Lung microvascular endothelial cell (primary cell): ENCODE data around the gene REEP3. TPM values are rescaled to one million over a fixed set of nuclear protein-coding genes. Genes with fewer than 3 reads are reported as not detected.
"Not testable (repeated sequence)": the region's sequence is repeated elsewhere in the genome, so short reads cannot be mapped to it uniquely, and the experiment has no call there.

Experiments used
- DNase-seq, 2 donors: peaks; one replicate each; pipeline versions ENCODE4 v3.0.0 to v3.0.0-alpha.2; 2010; ENCODE audit warnings: low read depth in 2 of 2
- total RNA-seq: library from RNA; depleted of rRNA; stranded (reverse); fragments of >200 nt; gene quantifications from 2 replicates; pipeline ENCODE4 v1.2.1, GENCODE V29; 2014

The REEP3 gene
- total RNA-seq, 1 donor from 2014 or later: 66.1 TPM

DNA sequence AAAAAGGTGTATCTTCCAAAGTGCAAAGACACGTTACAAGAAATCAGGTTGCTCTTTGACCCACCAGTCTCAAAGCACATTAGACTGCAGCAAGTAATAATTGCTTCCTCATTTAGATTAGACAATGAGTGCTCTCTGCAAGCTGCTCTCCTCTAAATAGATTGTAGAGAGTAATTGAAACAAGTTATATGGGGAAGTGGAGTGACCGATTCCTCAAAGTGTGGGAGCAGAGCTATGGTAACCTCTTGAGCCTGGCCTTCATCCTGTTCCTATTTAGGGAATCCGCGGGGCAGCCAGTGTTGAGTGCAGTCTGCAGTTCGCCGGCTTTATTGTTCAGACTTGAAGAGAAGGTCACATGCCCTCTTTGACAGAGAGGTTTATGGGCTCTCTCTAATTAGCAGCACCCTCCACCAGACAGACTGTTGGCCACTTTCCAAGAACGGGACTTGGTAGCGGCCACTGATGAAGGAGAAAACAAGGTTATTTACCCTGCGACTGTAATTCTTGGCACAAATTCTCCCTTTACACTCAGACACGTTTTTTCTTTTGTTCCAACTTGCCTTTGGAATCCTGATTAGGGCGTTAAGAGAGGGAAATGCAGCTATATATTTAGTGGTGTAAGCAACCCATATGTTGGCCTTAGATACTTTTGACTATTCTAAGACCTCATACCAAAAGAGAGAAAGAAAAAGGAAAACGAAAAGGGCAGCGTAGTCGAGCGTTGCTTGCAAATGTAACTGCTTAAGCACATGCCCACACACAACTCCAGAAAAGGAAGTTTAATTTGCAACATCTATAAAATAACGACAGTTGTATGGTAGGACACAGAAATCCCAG is 107.5 kb downstream of the REEP3 start:
- DNase-seq: peak; percentile 57 to 77

DNA sequence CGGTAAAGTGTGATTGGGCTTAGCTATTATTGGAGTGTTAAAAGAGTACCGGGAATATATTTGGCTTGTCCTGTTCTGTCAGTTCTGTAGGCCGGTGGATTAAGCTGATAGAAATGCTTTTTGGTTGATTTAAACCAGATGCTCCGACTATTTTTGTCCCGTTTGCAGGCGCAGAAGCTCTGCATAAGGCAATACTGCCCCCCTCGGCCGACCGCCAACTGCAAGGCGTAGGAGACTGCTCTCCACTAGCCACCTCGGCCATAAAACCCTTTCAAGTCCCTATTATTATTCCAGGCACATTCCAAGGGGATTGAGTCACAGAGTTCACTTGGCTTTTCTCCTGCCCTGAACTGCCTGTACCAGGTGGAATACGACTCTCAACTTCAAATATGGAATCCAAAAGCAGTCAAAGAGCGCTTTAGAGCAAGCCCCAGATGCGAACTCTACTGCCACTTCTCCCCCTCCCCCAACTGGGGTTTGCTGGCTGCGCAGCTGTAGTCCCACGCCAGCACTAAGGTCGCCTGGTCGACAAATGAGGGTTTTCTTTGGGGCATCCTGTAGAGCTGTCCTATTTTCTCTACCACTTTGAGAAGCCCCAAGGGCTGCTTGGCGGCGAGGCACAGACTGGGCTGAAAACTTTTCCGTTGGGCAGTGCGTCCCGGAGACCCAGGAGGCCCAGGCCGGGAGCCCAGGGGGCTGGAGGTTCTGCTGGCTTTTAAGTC is 108.3 kb downstream of the REEP3 start:
- DNase-seq: peak; percentile 95 to 98

DNA sequence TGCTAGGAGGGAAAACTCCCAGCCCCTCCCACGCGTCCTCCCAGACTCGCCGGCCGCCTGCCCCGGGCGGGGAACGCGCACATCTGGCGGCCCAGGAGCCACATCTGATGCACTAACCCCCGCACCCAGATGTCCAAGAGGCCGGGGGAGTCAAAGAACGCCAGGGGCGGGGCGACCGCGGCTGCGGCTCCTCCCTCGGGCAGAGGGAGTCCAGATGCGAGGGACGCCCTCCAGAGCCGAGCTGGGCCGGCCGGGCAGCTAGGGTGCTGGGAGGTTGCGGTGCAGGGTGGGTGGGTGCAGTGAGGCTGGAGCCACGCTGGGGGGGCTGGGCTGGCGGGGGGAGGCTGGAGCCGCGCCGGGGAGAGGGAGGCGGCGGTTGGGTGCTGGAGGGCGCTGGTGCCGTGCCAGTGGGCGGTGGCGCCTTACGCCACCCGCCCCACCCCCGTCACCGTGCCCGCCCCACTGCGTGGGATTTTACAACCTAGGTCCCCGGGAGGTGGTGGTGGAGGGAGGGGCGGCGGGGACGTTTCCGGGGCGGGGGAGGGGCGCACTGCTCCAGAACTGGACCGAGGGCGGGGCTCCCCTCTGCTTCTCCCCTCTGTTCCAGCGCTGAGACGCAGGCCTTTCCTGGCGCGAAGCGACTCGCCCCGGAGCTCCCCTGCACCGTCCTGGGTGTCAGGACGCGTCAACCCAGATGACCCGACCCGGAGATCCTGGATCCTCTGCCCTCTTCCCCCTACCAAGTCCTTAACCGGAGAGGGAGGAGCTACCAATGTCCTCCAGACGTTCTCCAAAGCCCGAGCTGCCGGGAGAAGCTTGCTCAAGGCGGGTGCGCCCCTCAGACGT is 109.1 kb downstream of the REEP3 start:
- peak; percentile 84 to 89 for DNase-seq

DNA sequence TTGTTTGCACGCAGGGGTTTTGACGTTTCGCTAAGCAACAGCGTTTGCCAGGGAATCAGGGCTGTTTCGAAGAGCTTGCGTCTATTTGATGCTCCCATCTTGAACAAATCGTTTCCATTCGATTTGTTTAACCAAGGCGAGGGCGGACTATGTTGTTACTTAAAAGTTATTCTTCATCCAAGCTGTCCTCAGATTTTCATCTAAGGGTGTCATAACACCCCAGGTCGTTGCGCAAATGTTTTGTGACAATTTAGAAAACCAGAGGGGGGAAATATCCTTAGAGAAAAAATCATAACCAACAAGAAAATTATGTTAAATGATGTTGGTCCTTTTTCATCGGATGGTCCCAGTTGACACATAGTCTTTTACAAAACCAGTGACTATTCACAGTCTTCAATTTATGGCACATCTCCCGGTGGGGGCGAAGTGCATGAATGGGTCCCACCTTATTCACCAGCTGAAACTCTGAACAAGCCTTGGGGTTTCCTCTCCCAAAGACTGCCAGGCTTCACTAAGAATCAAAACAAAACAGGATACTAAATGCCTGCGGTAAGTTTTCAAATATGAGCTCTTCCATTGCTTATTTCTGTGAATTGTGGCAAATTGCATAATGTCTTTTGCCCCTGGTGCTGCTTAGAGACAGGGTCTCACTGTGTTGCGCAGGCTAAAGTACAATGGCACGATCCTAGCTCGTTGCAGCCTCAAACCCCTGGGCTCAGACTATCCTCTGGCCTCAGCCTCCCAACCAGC is 109.9 kb downstream of the REEP3 start:
- DNase-seq: peak in 1 of 2 donors; percentile 49

DNA sequence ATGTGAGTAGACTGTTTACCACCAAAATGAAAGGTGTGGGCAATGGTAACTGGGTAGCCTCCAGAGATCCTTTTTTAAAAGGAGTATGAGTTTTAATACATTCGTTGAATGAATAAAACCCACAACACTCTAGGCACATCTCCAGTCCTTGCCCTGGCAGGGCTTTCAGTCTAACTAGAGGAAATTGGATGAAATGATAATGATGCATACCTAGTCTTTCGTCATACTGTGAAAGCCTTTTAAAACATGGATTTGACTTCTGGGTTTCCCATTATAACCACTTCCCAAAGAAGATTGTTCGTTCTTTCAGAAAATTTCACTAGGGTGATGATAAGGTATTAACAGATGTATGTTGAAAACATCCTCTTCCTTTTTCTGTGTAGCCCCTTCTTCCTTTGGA is 110.8 kb downstream of the REEP3 start:
- no peak for DNase-seq

DNA sequence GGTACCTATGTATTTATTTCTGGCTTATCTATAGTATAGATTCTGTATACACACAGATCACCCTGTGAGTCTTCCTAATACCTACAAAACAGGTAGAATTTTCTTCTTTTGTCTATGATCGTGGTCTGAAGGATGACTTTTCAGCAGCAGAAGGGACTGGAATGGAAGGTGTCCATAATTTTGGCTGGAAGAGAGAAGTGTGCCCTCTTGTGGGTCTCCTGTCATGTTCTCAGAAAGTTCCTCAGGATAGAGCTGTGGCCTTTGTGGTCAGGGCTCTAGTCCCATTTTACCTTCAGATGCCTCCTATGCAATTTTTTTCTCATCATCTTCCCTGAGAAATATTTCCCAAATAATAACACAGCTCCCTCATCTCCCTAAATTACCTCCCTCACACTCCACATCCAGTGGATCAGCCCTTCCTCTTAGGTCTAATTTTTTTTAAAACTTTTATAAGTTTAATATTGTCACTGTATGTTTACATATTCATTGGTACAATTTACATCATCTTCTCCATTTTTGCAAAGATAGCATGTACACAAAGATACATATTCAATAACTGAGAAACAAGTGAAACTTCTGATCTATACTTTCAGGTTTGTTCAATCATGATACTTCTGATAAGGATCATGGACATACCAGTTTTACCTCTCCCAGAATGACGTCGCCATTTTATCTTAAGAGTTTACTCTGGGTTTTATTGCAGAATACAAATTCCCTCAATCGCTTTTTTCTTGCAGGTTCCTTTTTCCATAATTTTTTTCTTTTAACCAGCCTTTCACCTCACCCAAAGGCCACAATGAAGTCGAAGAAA is 112.7 kb downstream of the REEP3 start:
- DNase-seq: peak; percentile 67 to 68

DNA sequence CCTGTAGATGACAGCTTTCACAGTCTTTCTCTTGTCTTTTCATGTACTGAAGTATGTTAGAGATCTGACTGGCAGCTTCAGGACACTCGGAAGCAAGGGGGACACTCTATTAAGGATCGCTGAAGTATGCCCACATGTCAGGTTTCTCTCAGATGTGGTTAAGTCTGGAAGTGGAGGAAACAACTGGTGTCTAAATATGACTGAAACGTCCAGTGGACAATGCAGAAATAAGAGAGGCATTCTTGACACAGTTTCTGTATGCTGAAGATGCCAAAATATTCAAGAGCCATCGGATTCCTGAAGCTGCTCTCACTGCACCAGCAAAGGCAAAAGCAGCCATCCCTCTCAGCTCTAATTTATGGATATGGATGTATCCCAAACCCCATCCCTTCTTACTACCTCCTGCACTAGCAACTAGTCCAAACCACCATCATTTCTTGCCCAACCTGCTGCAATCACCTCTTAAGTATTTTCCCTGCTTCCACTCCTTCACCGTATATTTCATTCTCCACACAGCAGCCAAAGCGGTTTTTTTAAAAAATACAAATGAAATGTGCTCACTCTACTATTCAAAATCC is 113.4 kb downstream of the REEP3 start:
- DNase-seq: peak in 1 of 2 donors; percentile 22

DNA sequence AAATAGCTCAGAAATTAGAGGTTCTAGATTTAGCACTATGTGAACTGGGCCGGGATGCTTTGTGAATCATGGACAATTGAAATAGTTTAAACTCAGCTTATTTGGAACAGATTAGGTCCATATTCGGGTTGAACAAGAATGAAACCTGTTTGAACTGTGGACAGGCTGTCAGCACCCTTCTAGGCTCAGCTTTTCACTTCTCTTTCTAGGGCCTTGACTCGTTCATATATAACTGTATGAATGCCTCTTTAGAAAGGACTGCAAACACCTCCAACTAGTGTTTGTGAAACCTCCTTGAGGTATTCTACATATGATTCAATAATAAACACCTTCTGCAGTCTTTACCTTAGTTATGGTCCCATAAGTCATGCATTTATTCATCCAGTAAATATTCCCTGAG is 115.6 kb downstream of the REEP3 start:
- no peak for DNase-seq

DNA sequence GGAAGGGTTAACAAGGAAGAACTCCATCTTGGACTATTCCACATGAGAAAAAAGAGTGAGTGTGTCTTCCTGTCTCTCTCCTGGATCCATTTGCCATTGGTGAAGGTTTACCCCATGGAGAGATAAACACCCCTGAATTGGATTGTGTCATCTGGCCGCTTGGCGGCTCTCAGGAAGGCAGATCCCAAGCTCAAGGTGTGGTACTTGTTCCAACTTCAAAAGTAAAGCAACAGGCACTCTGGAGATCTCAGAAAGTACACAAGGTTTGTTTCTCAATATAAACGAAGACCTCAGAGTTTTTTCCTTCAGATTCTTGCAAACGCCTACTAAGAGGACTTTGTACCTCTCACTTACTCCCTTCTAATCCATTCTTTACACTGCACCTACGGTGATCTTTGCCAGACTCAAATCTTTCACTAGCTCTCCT is 116.7 kb downstream of the REEP3 start:
- no peak for DNase-seq

DNA sequence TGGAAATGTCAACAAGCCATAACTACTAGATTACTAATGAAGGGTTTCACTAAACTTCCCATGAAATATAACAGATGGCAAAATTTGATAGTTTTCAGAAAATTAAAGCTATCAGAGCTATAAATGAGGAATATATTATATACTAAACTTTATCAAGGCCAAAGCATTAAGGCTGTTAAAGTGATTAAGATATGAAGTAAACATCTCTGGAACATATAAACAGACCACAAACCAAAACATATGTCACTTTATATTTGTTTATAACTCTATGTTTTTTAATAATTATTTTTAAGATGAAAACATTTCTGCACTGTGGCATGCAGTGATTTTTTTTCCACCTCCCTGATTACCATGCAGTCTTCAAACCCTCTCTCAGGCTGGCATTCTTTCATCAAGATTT is 120.2 kb downstream of the REEP3 start:
- no peak for DNase-seq

DNA sequence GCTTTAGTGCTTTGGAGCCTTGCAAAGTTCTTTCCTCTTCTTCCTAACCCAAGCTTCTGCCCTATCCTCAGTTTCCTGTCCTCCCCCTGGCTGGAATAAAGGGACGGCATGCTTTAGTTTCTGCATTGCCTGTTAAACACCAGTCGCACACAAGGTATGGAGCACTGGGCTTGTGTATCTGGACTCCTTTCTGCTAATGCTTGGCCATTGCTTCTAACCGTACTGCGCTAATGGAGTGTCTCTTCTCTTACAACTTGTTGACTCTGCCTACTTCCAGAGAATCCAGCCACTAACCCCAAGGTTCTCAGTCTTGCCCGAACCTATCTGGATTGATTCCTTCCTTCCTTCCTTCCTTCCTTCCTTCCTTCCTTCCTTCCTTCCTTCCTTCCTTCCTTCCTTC is 120.6 kb downstream of the REEP3 start:
- DNase-seq: no peak

DNA sequence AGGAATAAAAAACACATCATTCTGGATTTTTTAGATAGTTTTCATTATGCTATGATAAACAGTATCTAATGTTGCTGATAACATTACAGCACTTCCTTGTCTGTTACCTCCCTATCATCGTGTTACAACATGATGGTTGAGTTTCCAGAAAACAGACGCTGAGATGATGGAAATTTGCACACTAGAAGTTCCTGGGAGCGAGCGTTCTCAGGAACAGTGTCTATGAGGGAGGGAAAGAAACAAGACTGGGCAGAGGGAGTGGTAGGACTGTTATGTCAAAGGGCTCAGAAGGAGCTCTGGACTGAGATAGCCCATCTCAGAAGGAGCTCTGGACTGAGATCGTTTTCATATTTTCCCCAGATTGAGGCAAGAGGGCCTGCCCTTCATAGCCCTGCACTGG is 121.6 kb downstream of the REEP3 start:
- peak in 1 of 2 donors; percentile 13 for DNase-seq

DNA sequence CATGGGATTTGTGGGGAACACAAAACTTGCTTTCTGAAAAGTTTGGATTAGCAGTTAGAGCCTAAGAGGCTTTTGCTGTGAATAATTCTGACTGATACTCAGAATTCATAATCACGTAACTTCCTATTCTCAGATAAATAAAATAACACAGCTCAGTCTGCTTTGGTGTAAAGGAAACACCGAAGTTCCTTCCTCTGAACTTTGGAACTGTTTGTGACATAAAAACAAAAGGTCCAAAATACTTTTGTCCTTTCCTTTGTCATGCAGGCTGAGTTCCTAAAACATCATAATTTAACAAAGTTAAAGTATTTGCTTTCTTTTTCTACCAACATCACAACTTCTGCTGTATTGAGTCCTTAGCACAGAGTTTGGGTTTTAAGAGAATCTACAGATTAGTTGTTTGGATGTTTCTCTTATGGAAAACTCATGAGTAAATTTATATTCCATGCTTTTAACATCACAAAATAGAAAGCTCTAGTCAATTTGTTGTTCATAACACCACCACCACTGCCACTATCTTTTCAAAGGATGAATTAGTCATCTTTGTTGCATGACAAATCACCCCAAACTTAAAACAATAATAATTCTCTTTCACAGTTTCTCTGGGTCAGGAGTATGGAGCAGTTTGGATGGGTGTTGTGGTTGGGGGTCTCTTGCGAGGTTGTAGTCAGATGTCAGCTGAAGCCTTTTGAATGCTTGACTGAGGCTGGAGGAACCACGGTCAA is 123.4 kb downstream of the REEP3 start:
- peak; percentile 90 to 95 for DNase-seq

DNA sequence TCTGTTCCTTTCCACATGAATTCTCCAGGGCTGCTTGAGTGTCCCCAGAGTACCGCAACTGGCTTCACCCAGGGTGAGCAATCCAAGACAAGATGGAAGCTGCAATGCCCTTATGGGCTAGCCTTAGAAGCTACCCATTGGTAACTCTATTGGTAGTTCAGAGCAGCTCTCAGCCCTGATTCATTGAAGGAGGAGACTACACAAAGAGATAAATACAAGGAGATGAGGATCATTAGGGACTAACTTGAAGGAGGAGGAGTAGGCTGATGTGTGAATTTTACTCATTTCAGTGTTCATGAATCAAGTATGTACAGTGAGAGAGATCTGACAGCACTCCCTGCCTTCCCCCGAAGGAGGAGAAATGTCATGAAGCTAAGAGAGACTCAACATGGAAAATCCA is 124.0 kb downstream of the REEP3 start:
- DNase-seq: peak in 1 of 2 donors; percentile 5

DNA sequence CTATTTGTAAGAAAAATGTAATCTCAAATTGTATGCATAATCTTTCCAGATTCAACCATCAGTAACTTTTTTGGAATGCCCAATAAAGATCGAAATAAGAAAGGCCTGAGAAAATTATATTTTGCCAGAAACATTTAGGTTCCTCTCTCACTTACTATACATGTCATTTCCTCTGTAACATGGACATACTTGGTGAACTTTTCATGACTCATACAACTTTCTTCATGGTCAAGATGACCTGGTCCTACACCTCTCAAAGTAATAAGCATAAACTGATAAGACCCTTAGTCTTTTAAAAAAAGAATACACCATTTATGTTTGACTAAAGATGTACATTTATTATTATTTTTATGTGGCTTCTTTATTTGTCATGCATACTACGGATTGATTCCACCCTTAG is 125.3 kb downstream of the REEP3 start:
- DNase-seq: peak in 1 of 2 donors; percentile 64

DNA sequence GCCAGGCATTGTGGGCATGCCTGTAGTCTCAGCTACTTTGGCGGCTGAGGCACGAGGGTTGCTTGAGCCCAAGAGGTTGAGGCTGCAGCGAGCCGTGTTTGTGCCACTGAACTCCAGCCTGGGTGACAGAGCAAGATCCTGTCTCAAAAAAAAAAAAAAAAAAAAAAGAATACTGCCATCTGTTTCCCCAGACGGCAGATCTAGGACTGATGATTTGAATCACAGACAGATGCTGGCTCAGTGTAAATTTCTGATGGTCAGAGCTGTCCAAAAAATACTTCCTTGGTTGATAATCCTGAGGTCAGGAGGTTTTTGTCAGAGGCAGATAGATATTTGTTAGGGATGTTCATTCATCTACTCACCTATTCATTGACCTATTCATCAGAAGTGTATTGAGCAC is 130.7 kb downstream of the REEP3 start:
- DNase-seq: no peak

DNA sequence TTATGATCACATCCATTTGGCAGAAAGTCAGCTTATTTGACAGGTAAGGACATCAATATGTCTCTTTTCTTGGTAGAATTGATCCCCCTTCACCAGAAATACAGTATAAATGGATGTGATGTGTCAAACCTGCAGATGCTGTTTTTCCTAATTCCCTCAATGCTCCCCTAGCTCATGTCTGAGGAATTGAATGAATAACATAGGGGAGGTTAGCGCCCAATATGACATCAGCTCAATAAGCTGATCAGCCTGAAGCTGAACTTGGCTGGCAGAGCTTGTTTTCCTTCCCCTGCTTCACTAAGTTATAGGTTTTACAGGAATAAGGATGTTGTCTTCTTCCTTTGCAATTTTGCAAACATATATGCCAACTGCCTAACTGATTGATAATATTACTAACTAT is 132.5 kb downstream of the REEP3 start:
- DNase-seq: no peak

DNA sequence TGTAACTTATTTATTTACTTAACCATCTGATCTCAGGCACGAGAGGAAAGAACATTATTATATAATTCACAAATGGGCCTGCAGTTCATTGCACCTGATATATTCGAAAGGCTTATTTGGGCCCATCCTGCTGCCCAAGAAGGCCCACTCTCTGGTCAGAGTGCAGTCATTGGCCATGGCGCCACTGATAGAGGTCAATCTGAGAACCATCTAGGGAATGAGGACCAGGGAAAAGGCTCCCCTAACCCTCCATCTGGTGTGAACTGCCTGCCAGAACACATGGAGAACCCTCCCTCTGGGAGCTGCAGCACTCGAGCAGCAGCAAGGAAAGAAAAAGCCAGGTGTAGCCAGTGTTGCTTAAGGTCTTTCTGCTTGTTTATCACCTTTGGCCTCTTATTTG is 136.6 kb downstream of the REEP3 start:
- no peak for DNase-seq

DNA sequence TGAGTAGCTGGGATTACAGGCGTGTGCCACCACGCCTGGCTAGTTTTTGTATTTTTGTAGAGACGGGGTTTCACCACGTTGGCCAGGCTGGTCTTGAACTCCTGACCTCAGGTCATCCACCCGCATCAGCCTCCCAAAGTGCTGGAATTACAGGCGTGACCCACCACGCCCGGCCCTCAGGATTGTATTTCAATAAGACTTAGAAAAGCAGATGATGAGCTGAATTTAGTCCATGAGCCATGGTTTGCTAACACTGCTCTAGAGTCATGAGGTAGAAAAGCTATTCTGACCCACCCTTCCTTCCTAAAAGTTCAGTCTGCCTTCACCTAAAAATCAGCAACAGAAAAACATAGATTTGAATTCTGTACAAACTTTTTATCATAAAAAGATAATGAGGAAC is 139.7 kb downstream of the REEP3 start:
- DNase-seq: not testable (repeated sequence)
